NB4 (cell line): ENCODE data around the gene ZNF772.
"Not testable (repeated sequence)": the region's sequence is repeated elsewhere in the genome, so short reads cannot be mapped to it uniquely, and the experiment has no call there.

ENCODE experiments used
- CTCF ChIP-seq: IDR thresholded peaks from one replicate; pipeline ENCODE4 v1.5.1; 2012; ENCODE audit warnings: low read depth, low read length
- MAX ChIP-seq: IDR thresholded peaks from 2 replicates; pipeline ENCODE4 v1.6.1; 2011; ENCODE audit warnings: low read depth, low read length
- MYC ChIP-seq: IDR thresholded peaks from 2 replicates; pipeline ENCODE4 v1.6.1; 2011; ENCODE audit warnings: low read depth, low read length
- POLR2A ChIP-seq: IDR thresholded peaks from 2 replicates; pipeline ENCODE4 v1.6.1; 2011; ENCODE audit warnings: mild to moderate bottlenecking; ENCODE audit not compliant: insufficient read length; ENCODE audit errors: extremely low read depth

- not testable (repeated sequence) for TF ChIP-seq CTCF, POLR2A, MAX, MYC
These were observed 10.9 kb upstream of the ZNF772 start for GRCh38 chr19:57488299-57488644.
